GM12864 (cell line): ENCODE measurements around the gene TEX50.
"Not testable (repeated sequence)": the region's sequence is repeated elsewhere in the genome, so short reads cannot be mapped to it uniquely, and the experiment has no call there.

Experiments used
- DNase-seq: peaks from one replicate; pipeline ENCODE4 v3.0.0-alpha.2; 2011; ENCODE audit warnings: low read depth
- H3K4me3 ChIP-seq: 2 replicates; pipeline ENCODE4 v1.5.1; 2011; ENCODE audit warnings: mild to moderate bottlenecking, low read depth, low read length, control low read depth
- CTCF ChIP-seq: IDR thresholded peaks from 2 replicates; pipeline ENCODE4 v1.5.1; 2011; ENCODE audit warnings: low read depth, mild to moderate bottlenecking, moderate library complexity, low read length, control low read depth, inconsistent platforms; ENCODE audit errors: missing control alignments

The TEX50 gene

DNA sequence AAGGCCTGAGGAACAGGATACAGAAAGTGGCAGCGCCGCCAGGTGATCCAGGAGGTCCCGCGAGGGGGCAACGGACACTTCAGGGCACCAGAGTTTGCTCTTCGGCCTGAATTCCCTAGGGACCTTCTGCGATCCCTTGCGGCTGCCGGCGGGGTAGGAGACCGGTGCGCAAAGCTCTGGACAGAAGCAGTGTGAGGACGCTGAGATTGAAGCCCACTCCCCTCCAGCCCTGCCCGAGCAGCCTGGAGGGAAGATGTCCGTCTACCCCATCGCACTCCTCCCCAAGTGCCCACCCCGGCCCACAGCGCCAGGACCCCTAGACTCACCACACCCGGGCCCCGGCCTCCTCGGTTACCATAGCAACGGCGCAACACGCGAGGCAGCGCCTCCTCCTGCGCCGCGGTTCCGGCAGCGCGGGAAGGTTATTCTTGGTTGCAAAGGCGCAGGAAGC is 34.4 kb downstream of the TEX50 start, which contains the start of gene ANKRD45:
Gene ANKRD45, minus strand, starts transcription at position 361 of the 451 bp plus-strand sequence. CDS start 10,433 bp downstream, outside the sequence.
- no peak for TF ChIP-seq CTCF
- no peak for DNase-seq
- H3K4me3 ChIP-seq: no peak within 1 kb of the TSS

DNA sequence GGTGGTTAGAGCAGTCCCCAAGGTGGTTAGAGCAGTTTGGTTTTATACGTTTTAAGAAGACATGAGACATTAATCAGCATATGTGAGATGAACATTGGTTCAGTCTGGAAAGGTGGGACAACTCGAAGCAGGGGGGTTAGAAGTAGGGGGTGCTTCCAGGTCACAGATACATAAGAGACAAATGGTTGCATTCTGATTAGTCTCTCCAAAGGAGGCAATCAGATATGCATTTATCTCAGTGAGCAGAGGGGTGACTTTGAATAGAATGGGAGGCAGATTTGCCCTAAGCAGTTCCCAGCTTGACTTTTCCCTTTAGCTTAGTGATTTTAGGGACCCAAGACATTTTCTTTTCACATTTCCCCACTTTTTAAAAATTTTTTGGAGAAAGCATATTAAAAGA is 39.4 kb downstream of the TEX50 start:
- not testable (repeated sequence) for H3K4me3 ChIP-seq, DNase-seq

DNA sequence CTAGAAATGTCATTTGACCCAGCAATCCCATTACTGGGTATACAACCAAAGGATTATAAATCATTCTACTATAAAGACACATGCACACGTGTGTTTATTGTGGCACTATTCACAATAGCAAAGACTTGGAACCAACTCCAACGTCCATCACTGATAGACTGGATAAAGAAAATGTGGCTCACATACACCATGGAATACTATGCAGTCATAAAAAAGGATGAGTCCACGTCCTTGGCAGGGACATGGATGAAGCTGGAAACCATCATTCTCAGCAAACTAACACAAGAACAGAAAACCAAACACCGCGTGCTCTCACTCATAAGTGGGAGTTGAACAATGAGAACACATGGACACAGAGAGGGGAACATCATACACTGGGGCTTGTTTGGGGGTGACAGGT is 45.0 kb downstream of the TEX50 start:
- DNase-seq, H3K4me3 ChIP-seq: not testable (repeated sequence)

DNA sequence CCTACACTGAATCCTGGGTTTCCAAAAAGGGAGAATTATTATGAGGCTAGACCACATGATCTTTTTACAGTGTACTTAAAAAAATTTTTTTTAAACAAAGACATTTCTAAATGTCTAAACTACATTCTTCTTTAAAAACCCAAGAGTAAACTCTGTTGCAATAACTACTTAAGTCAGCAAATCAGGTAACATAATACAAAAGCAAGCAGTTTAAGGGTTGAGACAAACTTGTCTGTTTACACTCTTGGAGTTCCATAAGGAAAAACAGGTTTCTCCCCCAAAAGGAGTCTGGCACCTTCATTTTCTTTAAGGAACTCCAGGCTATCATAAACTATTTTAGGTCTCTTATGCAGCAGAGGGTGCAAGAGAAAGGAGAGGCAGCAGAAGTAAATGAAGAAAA is 47.0 kb downstream of the TEX50 start:
- no peak for TF ChIP-seq CTCF
- H3K4me3 ChIP-seq: no peak overlapping the region
- DNase-seq: no peak

GRCh38 chr1:173683838-173684237 is 48.7 kb downstream of the TEX50 start:
- not testable (repeated sequence) for DNase-seq, H3K4me3 ChIP-seq

GRCh38 chr1:173685121-173685520 is 50.0 kb downstream of the TEX50 start:
- DNase-seq, H3K4me3 ChIP-seq: not testable (repeated sequence)
